Adipocyte (in vitro differentiated cells): Measurements from ENCODE around the gene GSTCD.

ENCODE experiments used
- DNase-seq: peaks from one replicate; pipeline ENCODE4 v3.0.0-alpha.2; 2015; ENCODE audit warnings: low read depth
- H3K27me3 ChIP-seq: replicated peaks from 2 replicates; pipeline ENCODE4 v1.7.0; 2013; ENCODE audit warnings: mild to moderate bottlenecking, low read length, moderate library complexity; ENCODE audit not compliant: control insufficient read depth, insufficient read depth
- H3K36me3 ChIP-seq: 2 replicates; pipeline ENCODE4 v1.7.0; 2013; ENCODE audit warnings: low read length, mild to moderate bottlenecking, moderate library complexity; ENCODE audit not compliant: control insufficient read depth, insufficient read depth, severe bottlenecking
- H3K4me1 ChIP-seq: 2 replicates; pipeline ENCODE4 v1.7.0; 2013; ENCODE audit warnings: mild to moderate bottlenecking, low read length, moderate library complexity; ENCODE audit not compliant: control insufficient read depth, insufficient read depth
- H3K4me3 ChIP-seq: 2 replicates; pipeline ENCODE4 v1.7.0; 2013; ENCODE audit warnings: mild to moderate bottlenecking, low read length, moderate library complexity
- H3K9ac ChIP-seq: 2 replicates; pipeline ENCODE4 v1.7.0; 2013; ENCODE audit warnings: mild to moderate bottlenecking, low read length, moderate library complexity
- H3K9me3 ChIP-seq: 2 replicates; pipeline ENCODE4 v1.7.0; 2013; ENCODE audit warnings: mild to moderate bottlenecking, low read length, moderate library complexity; ENCODE audit not compliant: control insufficient read depth

GSTCD gene

DNA sequence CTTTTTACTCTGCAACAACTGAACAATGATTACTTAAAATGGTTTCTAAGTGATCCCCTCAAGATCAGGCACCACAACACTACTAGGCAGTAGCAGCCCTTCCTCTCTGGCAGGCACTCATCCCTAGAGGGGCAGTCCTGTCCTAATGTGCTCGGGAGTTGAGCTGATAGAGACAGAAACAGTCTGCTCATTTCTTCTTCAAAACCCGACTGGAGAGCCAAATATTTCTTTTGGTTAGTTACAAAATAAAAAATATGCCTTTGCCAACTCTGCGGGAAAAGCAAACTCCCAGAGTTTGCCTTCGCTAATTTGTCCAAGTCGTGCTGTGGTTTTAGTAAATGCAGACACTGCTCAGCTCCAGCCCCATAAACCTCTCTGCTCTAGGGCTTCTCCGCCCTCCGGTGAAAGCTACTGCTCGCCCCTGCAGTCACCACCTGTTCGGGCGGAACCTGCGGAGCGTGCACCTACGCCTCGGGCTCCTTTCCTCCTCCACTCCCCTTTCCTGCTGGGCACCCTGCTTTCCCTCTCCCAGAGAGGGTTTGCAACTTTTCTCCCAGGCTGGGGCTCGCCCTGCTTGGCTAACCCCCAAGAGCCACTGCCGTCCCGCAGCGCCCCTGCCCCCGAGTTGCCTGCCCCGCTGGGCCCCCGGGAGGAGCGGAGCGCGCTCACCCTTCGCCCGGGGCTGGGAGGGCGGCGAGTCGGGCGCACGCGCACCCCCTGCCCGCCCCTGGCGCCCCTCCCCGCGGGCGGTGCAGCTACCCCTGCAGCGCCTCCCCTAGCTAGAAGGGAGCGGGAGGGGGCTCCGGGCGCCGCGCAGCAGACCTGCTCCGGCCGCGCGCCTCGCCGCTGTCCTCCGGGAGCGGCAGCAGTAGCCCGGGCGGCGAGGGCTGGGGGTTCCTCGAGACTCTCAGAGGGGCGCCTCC is 186.3 kb downstream of the GSTCD start, which contains the start of gene NPNT:
NPNT (plus strand) TSS at position 812 of the 923 bp plus-strand sequence. CDS start 182 bp downstream, outside the sequence.
- Histone ChIP-seq H3K4me3 (peak within 1 kb of the TSS; percentile 70), H3K9ac (no peak within 1 kb of the TSS), H3K9me3 (no peaks in the 10 kb centered on the region), H3K36me3 (no peaks in the 10 kb centered on the region), H3K4me1 (peaks cover 5% of the 10 kb centered on the region), H3K27me3 (peaks cover 85% of the 10 kb centered on the region)
- peak; percentile 46 for DNase-seq

- H3K36me3 ChIP-seq, result no peaks in the 10 kb centered on the region
- peak overlapping the region; percentile 70 for H3K4me3 ChIP-seq
- peaks cover 86% of the 10 kb centered on the region for H3K27me3 ChIP-seq
- no peaks in the 10 kb centered on the region for H3K9me3 ChIP-seq
- peak; percentile 41 for DNase-seq
- H3K4me1 ChIP-seq, result peaks cover 5% of the 10 kb centered on the region
- H3K9ac ChIP-seq, result no peak overlapping the region
These were observed 187.2 kb downstream of the GSTCD start for GRCh38 chr4:105895583-105896460.

- peaks cover 82% of the 10 kb centered on the region for H3K27me3 ChIP-seq
- H3K4me3 ChIP-seq, result peak overlapping the region; percentile 70
- DNase-seq, result no peak
These were observed 187.9 kb downstream of the GSTCD start for GRCh38 chr4:105896461-105896942.

More at GRCh38 chr4:105896461-105896942, 187.9 kb downstream of the GSTCD start:
- Histone ChIP-seq H3K4me1 (peaks cover 5% of the 10 kb centered on the region), H3K36me3 (no peaks in the 10 kb centered on the region), H3K9ac (no peak overlapping the region), H3K9me3 (no peaks in the 10 kb centered on the region)
